ENCODE measurements around the gene PILRB. TPM values are rescaled to one million over a fixed set of nuclear protein-coding genes. Genes with fewer than 3 reads are reported as not detected.

The PILRB gene
- total and polyA plus RNA-seq, 2 experiments from 2014 or later: 10.7 to 10.8 TPM

GRCh38 chr7:100390286-100391009 is 32.5 kb downstream of the PILRB start:
- no peak overlapping the region for H3K27ac ChIP-seq
- 48 to 53% methylated on average over 3 of the region's 3 CpGs for WGBS, 2 experiments (ENCODE audit: low coverage in 1 of 2, low lambda C conversion rate in 2 of 2, missing lambda C conversion rate in 2 of 2)
- H3K9ac ChIP-seq: no peak overlapping the region
- no peaks in the 10 kb centered on the region for H3K4me1 ChIP-seq (ENCODE audit: insufficient read depth)
- peaks cover 13% of the 10 kb centered on the region for H3K27me3 ChIP-seq (replicated peaks; ENCODE audit: insufficient read depth)
- in situ Hi-C loops (cut with MboI): no loop called here
- DNase-seq: no peak
- H3F3A ChIP-seq (ENCODE audit: insufficient read depth): no peaks in the 10 kb centered on the region
- no peaks in the 10 kb centered on the region for H3K79me2 ChIP-seq (ENCODE audit: insufficient read depth)
- no peaks in the 10 kb centered on the region for H3K9me2 ChIP-seq (ENCODE audit: insufficient read depth)
- no peaks in the 10 kb centered on the region for H4K20me1 ChIP-seq (ENCODE audit: insufficient read depth)
- H3K9me3 ChIP-seq (ENCODE audit: low read depth): no peaks in the 10 kb centered on the region
- TF ChIP-seq EZH2phosphoT487 (IDR thresholded peaks at IDR 0.05; ENCODE audit: insufficient read depth, low read depth) (no peak), EZH2 (IDR thresholded peaks at IDR 0.05; ENCODE audit: insufficient read depth, poor library complexity, severe bottlenecking) (no peak)
- H3K4me3 ChIP-seq: no peak overlapping the region
- H3K4me2 ChIP-seq (ENCODE audit: unreplicated experiment): no peak overlapping the region
- no peaks in the 10 kb centered on the region for H3K36me3 ChIP-seq (ENCODE audit: low read depth)
- no peak overlapping the region for H2AFZ ChIP-seq

- Histone ChIP-seq H3K9me2 (ENCODE audit: insufficient read depth) (no peaks in the 10 kb centered on the region), H3K4me2 (ENCODE audit: unreplicated experiment) (no peak overlapping the region), H3K4me1 (ENCODE audit: insufficient read depth) (no peaks in the 10 kb centered on the region), H3K9me3 (ENCODE audit: low read depth) (no peaks in the 10 kb centered on the region), H3K4me3 (no peak overlapping the region), H4K20me1 (ENCODE audit: insufficient read depth) (no peaks in the 10 kb centered on the region), H3K27ac (no peak overlapping the region), H3K79me2 (ENCODE audit: insufficient read depth) (no peaks in the 10 kb centered on the region), H3K9ac (no peak overlapping the region), H3K27me3 (replicated peaks; ENCODE audit: insufficient read depth) (peaks cover 11% of the 10 kb centered on the region), H2AFZ (no peak overlapping the region), H3K36me3 (ENCODE audit: low read depth) (no peaks in the 10 kb centered on the region), H3F3A (ENCODE audit: insufficient read depth) (no peaks in the 10 kb centered on the region)
- WGBS, 2 experiments (ENCODE audit: low coverage in 1 of 2, low lambda C conversion rate in 2 of 2, missing lambda C conversion rate in 2 of 2): 55 to 59% methylated on average over 4 of the region's 4 CpGs
- no peak for TF ChIP-seq EZH2phosphoT487 (IDR thresholded peaks at IDR 0.05; ENCODE audit: insufficient read depth, low read depth)
- no peak for TF ChIP-seq EZH2 (IDR thresholded peaks at IDR 0.05; ENCODE audit: insufficient read depth, poor library complexity, severe bottlenecking)
- DNase-seq: no peak
- in situ Hi-C loops (cut with MboI): no loop called here
These were observed 35.5 kb downstream of the PILRB start for GRCh38 chr7:100393233-100393905.

- H3K27me3 ChIP-seq (replicated peaks; ENCODE audit: insufficient read depth): peaks cover 12% of the 10 kb centered on the region
These were observed 36.2 kb downstream of the PILRB start for GRCh38 chr7:100394077-100394476.

GRCh38 chr7:100396421-100396982 is 38.6 kb downstream of the PILRB start:
- no peak overlapping the region for H3K27ac ChIP-seq
- peaks cover 9% of the 10 kb centered on the region; the same call in 1 of the 2 replicates for H3K27me3 ChIP-seq (replicated peaks; ENCODE audit: insufficient read depth)
- H3K79me2 ChIP-seq (ENCODE audit: insufficient read depth): no peaks in the 10 kb centered on the region
- in situ Hi-C loops (cut with MboI): no loop called here
- H4K20me1 ChIP-seq (ENCODE audit: insufficient read depth): no peaks in the 10 kb centered on the region
- H3K9me2 ChIP-seq (ENCODE audit: insufficient read depth): no peaks in the 10 kb centered on the region
- no peak overlapping the region for H3K4me3 ChIP-seq
- no peaks in the 10 kb centered on the region for H3K36me3 ChIP-seq (ENCODE audit: low read depth)
- TF ChIP-seq EZH2phosphoT487 (IDR thresholded peaks at IDR 0.05; ENCODE audit: insufficient read depth, low read depth): no peak
- no peak for TF ChIP-seq EZH2 (IDR thresholded peaks at IDR 0.05; ENCODE audit: insufficient read depth, poor library complexity, severe bottlenecking)
- DNase-seq: no peak
- H3F3A ChIP-seq (ENCODE audit: insufficient read depth): no peaks in the 10 kb centered on the region
- H2AFZ ChIP-seq: no peak overlapping the region
- no peak overlapping the region for H3K9ac ChIP-seq
- H3K4me2 ChIP-seq (ENCODE audit: unreplicated experiment): no peak overlapping the region
- no peaks in the 10 kb centered on the region for H3K9me3 ChIP-seq (ENCODE audit: low read depth)
- WGBS, 2 experiments (ENCODE audit: low coverage in 1 of 2, low lambda C conversion rate in 2 of 2, missing lambda C conversion rate in 2 of 2): 65 to 73% methylated on average over 9 of the region's 9 CpGs
- no peaks in the 10 kb centered on the region for H3K4me1 ChIP-seq (ENCODE audit: insufficient read depth)

More at GRCh38 chr7:100394077-100394476, 36.2 kb downstream of the PILRB start:
- in situ Hi-C loops (cut with MboI): no loop called here
- no peaks in the 10 kb centered on the region for H3K9me3 ChIP-seq (ENCODE audit: low read depth)
- no peak overlapping the region for H3K4me2 ChIP-seq (ENCODE audit: unreplicated experiment)
- no peak overlapping the region for H3K27ac ChIP-seq
- no peak for TF ChIP-seq EZH2phosphoT487 (IDR thresholded peaks at IDR 0.05; ENCODE audit: insufficient read depth, low read depth)
- no peak for TF ChIP-seq EZH2 (IDR thresholded peaks at IDR 0.05; ENCODE audit: insufficient read depth, poor library complexity, severe bottlenecking)
- WGBS, 2 experiments (ENCODE audit: low coverage in 1 of 2, low lambda C conversion rate in 2 of 2, missing lambda C conversion rate in 2 of 2): 74 to 79% methylated on average over 2 of the region's 2 CpGs
- no peaks in the 10 kb centered on the region for H4K20me1 ChIP-seq (ENCODE audit: insufficient read depth)
- H3K4me1 ChIP-seq (ENCODE audit: insufficient read depth): no peaks in the 10 kb centered on the region
- H3F3A ChIP-seq (ENCODE audit: insufficient read depth): no peaks in the 10 kb centered on the region
- H2AFZ ChIP-seq: no peak overlapping the region
- H3K36me3 ChIP-seq (ENCODE audit: low read depth): no peaks in the 10 kb centered on the region
- DNase-seq: no peak
- H3K79me2 ChIP-seq (ENCODE audit: insufficient read depth): no peaks in the 10 kb centered on the region
- H3K4me3 ChIP-seq: no peak overlapping the region
- H3K9me2 ChIP-seq (ENCODE audit: insufficient read depth): no peaks in the 10 kb centered on the region
- H3K9ac ChIP-seq: no peak overlapping the region
